Glomerular visceral epithelial cell (primary cell): Measurements from ENCODE around the gene AGBL4.
"Not testable (repeated sequence)": the region's sequence is repeated elsewhere in the genome, so short reads cannot be mapped to it uniquely, and the experiment has no call there.

ENCODE experiments used
- DNase-seq: peaks from one replicate; pipeline ENCODE4 v3.0.0-alpha.2; 2016; ENCODE audit errors: extremely low spot score

AGBL4 gene

GRCh38 chr1:48547561-48548220 lies 1476.1 kb downstream of the AGBL4 start:
- DNase-seq: no peak

DNA sequence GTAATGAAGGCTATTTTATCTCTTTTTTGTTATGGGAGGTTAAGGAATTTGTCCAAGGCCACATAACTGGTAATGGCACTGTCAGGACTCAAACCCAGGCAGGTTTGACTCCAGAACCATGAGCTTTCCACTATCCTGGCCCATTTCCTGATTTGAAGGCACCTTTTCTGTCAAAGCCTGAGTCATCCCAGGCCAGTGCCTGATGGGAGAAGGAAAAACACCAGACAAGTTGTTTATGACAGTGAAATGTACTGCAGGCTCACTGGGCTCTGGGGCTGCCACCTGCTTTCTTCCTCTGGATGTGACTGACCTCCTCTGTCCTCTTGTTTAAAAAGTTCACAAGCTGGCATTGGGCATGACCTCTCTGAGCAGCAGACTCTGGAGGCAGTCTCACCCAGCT lies 1479.9 kb downstream of the AGBL4 start:
- no peak for DNase-seq

DNA sequence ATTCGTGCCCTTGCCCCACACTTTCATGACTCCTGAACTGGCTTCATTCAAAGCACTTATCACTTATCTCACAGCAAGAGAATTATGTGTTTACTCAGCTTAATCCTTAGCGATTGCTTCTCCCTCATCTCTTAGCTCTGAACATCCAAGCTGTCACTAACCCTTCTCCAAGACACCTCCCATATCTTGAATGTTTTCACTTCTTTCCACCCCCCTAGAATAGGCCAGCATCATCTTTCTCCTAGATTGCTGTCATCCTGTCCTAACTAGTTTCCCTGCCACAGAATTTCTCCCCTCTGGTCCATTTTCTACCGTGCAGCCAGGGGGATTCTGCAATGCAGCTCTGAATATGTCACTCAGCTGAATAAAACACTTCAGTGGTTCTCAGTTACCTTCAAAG lies 1483.2 kb downstream of the AGBL4 start:
- DNase-seq: no peak

- no peak for DNase-seq
Observed at GRCh38 chr1:48536477-48536876, 1487.3 kb downstream of the AGBL4 start.

GRCh38 chr1:48532976-48533375 lies 1490.8 kb downstream of the AGBL4 start:
- DNase-seq: no peak

DNA sequence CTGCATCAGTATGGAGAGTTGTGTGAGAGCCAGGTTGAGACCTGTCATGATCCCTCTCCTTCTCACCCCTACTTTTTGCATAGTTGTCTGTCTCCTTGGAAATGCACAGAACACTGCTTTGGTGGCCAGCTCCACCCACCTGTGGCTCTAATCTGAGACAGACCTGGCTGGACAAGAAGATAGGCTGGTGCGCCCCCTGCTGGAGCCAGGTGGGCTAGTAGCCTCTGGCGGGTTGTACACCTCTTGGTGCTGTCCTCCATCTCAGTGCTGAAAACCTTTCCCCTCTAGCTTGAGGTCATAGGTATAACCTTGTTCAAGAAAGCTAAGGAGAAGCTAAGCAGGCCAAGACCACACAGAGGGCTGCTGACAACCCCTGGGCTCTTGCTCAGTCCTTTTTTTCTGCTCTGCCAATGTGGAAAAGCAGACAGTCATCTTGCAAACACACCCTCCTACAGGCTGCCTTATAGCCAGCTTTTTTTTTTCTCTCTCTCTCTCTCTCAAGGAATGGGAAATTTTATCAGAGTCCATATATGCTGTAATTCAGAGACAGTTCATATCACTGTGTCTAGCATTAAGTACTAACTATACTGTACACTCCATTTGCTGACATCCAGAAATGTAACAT lies 1492.9 kb downstream of the AGBL4 start:
- peak; percentile 38 for DNase-seq

DNA sequence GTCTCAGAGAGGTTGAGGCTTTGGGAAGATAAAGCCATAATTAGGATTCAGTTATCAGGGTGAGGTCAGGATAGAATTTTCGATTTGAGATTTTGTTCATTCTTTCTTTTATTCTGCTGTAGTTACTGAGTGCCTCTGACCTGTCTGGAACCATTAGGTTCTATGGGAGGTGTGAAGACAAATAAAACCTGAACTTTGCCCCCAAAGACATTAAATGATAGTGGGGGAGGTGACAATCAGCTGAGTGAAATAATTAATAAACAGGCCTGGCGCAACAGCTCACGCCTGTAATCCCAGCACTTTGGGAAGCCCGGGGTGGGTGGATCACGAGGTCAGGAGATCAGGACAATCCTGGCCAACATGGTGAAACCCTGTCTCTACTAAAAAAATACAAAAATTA lies 1496.7 kb downstream of the AGBL4 start:
- DNase-seq: no peak

DNA sequence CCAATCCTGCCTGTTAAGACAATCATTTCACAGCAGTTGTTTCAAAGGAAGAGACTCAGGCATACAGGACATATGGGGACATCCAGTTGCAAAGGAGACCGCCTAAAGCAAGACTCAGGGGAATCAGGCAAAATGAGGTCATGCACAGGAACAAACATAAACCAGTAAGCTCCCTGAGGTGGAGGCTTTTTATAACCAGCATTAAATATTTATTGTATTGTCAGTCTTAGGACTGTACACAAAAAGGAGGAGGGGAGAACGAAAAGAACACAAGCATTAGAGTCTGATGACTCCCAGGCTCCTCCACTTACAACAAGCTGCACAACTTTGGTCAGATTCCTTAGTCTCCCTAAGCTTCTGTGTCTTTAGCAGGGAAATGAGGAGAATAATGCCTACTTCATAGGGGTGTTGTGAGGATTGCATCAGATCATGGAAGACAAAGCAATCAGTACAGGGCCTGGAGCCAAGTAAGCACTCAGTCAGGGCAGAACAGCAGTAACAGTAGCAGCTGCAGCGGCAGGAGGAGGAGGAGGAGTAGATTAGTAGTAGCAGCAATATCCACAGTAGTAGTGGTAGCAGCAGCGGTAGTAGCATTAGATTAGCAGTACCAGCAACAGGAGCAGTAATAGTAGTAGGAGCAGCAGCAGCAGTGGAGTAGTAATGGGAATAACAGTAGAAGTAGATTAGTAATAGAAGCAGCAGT lies 1497.6 kb downstream of the AGBL4 start:
- no peak for DNase-seq

- no peak for DNase-seq
Observed at GRCh38 chr1:48524892-48525467, 1498.8 kb downstream of the AGBL4 start.

DNA sequence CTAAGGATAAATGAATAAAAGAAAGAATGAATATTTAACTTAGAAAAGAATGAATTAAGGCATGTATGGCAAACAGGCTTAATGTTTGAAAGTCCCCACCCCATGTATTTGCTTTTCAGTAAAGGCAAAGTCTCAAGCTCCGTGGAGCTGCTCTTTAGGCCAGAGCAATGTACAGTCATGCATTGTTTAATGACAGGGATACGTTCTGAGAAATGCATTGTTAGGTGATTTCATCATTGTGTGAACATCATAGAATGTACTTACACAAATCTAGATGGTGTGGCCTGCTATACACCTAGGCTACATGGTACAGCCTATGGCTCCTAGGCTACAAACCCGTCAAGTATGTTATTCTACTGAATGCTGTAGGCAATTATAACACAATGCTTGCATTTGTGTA lies 1500.2 kb downstream of the AGBL4 start:
- no peak for DNase-seq

- not testable (repeated sequence) for DNase-seq
Observed at GRCh38 chr1:48519896-48520295, 1503.9 kb downstream of the AGBL4 start.

DNA sequence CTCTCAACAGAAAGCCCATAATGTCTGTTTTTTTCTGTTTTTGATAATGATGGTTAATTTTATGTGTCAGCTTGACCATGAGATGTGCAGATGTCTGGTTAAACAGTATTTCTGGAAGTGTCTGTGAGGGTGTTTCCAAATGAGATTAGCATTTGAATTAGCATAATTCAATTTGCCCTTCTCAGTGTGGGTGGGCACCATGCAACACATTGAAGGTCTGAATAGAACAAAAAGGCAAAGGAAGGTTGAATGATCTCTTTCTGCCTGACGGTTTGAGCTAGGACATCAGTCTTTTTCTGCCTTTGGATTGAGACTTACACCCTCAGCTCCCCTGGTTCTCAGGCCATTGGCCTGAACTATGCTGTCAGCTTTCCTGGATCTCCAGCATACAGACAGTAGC lies 1516.9 kb downstream of the AGBL4 start:
- DNase-seq: no peak

DNA sequence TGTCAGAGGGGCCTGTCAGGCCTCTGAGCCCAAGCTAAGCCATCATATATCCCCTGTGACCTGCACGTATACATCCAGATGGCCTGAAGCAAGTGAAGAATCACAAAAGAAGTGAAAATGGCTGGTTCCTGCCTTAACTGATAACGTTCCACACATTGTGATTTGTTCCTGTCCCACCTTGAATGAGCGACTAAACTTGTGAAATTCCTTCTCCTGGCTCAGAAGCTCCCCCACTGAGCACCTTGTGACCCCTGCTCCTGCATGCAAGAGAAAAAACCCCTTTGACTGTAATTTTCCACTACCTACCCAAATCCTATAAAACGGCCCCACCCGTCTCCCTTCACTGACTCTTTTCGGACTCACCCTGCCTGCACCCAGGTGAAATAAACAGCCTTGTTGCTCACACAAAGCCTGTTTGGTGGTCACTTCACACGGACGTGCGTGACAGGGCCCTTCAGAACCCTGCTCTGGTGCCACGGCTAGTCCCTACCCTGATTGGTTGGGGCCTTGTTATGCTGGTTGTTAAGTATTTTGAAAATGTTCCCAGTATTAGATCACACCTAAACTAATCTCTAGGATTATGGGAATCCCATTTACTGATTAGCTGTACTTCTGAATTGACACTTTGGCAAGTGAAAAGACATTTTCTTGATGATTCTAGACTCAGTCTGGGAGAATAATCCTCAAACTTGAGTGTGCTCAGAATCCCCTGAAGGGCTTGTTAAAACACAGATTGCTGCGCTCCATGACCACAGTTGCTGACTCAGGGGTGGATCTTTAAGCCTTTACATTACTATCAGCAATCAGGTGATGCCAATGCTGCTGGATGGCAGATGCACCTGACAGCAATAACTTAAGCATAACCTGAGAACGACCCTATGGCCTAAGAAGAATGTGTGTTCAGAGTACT lies 1523.0 kb downstream of the AGBL4 start:
- no peak for DNase-seq

- DNase-seq: no peak
Observed at GRCh38 chr1:48499211-48499735, 1524.5 kb downstream of the AGBL4 start.

DNA sequence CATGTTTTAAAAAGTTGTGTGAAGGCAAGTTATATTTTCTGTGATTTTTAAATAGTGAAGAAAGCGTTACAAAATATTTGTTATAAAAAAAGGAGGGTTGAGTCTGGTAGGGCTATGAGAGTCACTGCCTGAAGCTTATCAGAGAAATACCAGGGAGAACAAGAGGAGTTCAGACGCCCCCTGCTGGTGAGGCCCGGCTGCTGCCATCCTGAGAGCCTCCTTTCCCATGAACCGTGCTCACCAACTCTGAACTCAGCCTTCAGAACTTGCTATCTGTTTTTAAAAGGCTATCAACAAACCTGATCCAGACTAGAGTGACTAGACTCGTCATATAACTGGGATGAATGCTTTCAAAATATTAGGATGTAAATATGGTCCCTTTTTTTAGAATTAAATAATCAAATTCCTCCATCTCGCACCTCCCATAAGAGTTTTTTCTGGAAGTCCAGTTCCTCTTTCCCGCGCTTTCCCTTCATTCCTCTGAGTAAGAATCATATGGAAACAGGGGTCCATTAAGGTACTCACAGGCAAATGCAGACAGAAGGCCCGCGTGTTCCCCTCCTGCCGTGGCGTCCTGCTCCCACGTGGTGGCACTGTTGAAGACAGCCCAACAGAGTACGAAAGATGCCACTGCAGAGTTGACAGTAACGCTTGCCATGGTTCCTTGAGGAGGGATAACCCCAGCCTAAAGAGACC lies 1525.5 kb downstream of the AGBL4 start:
- DNase-seq: peak; percentile 70

- no peak for DNase-seq
Observed at GRCh38 chr1:48495911-48496310, 1527.8 kb downstream of the AGBL4 start.

GRCh38 chr1:48495166-48495565 lies 1528.6 kb downstream of the AGBL4 start:
- no peak for DNase-seq

GRCh38 chr1:48493970-48494769 lies 1529.6 kb downstream of the AGBL4 start:
- DNase-seq: peak; percentile 75

- DNase-seq: peak; percentile 80
Observed at GRCh38 chr1:48493041-48493440, 1530.7 kb downstream of the AGBL4 start.

DNA sequence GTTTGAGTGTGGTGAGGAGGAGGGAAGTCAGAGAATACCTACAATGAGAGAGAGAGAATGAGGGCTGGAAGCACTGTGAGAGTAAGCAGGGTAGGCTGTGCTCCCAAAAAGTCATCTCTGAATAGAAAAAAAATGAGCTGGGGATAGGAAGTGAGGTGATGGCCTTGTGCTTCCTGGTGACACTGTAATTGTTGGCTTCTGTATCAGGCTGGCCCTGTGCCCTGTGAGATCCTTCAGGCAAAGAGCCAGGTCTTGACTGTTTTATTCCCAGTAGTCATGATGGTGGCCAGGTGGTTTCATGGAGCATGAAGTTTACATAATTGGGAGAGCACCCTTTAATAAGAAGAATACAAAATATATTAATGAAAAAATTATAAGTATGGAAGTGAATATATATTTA lies 1531.4 kb downstream of the AGBL4 start:
- peak; percentile 31 for DNase-seq
